NOMO-1 (cell line): ENCODE measurements around the gene FADS6.

ENCODE experiments used
- DNase-seq, 2 experiments: peaks; one replicate each; lab custom pipeline; 2025; ENCODE audit not compliant: unreplicated experiment in 2 of 2; lab: John Stamatoyannopoulos, UW

The FADS6 gene, protein sequence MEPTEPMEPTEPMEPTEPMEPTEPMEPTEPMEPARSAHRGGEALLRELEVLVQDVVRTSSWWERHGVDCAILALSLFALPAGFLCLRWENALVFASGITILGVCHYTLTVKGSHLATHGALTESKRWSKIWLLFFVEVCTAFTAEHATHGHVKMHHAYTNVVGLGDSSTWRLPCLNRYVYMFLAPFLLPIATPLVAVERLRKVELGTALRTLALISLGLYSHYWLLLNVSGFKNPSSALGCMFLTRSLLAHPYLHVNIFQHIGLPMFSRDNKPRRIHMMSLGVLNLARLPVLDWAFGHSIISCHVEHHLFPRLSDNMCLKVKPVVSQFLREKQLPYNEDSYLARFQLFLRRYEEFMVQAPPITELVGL

DNA sequence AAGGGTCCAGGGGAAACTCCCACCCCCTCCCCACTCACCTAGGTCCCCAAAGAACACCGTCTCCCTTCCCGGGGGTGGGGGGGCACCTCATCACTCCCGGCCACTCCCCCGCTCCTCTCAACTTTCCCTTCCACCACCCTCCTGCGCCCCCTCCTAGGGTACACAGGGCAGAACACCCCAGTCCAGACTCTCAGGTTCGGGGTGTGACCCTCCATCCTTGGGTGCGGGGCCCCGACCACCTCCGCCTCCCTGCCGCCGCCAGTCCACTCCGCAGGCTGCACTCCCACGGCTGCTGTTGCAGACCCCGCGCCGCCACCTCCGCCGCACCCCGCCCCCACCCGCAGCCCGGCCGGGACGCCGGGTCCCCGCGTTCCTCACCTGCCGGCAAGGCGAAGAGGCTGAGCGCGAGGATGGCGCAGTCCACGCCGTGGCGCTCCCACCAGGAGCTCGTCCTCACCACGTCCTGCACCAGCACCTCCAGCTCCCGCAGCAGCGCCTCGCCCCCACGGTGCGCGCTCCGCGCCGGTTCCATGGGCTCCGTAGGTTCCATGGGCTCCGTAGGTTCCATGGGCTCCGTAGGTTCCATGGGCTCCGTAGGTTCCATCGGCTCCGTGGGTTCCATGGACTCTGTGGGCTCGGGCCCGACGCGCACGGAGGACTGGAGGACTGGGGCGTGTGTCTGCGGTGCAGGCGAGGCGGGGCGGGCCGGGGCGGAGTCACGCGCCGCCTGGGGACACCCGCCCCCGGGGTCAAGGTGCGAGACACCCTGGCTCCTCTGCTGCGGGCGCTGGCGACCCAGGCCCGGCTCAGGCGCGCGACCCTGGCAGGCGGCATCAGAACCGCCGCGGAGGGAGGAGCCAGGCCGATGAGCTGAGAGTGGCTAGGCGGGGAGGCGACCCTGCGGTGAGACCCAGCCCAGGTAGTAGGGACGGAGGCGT lies at the start of gene FADS6:
Gene FADS6 (minus strand): TSS at position 660 of the 938 bp plus-strand sequence. CDS start 38 bp downstream, at position 622.
- DNase-seq = no peak

DNA sequence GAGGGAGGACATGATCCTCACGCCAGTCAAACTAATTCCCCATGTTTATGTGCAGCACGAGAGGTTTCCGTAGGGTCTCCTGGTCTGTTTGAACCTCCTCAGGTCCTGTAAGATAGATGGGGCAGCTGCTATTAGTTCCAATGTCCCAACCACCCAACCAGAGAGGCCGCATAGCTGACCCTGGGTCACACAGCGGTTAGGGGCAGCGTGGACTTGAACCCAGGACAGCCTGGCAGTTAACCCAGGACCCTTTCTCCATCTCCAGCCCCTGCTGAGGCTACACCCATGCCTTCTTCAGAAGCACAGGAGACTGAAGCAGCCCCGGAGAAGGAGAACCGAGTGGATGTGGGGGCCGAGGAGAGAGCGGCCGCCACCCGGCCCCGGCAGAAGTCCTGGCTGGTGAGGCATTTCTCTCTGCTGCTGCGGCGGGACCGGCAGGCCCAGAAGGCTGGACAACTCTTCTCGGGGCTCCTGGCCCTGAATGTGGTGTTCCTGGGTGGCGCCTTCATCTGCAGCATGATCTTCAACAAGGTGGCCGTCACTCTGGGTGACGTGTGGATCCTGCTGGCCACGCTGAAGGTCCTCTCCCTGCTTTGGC lies 47.8 kb upstream of the FADS6 start:
- DNase-seq = no peak

DNA sequence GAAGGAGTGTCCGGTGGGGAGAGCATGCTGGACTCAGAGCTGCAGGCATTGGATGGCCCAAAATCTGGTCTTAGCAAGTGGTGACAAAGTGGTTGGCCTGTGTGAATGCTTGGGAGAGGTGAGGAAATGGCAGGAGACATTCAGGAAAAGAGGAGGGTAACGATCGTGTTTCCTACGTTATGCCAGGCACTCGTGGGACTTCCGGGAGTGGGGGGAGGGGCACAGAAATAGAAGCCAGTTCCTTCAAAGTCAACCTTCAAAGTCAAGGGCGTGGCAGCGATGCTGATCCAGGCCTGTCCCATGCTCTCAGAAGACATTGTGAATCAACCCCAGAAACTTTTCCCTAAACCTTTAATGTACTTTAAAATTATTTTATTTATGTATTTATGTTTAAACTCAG lies 46.1 kb upstream of the FADS6 start:
- no peak for DNase-seq

DNA sequence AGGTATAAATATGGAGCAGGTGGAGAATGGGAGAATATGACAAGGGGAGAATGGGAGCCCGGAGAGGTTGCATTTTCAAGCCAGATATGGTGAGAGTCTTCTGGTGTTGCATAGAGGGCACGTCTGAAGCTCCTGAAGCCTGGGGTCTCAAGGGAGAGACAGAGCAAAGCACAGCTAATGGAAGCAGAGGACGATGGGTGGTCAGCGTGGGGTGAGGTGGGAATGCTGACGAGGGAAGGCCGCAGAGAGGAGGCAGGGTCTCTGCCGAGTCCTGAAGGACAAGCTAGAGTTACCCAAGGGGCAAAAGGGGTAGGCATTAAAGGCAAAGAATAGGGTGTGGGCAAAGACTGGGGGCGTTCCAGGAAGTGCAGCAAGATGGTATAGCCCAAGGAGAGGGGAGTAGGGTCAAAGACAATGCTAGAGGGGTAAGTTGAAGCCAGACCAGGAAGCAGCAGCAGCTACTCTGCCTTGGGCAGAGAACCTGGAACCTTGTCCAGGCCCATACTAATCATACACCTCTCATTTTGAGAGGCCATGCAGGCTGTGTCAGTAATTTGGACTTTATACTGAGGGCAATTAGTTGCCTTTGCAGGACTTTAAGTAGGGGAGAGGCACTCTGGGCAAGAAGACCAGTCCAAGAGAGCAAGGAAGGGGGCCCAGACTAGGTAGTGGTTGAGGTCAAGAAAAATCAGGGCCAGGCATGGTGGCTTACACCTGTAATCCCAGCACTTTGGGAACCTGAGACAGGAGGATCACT lies 44.9 kb upstream of the FADS6 start:
- no peak for DNase-seq

DNA sequence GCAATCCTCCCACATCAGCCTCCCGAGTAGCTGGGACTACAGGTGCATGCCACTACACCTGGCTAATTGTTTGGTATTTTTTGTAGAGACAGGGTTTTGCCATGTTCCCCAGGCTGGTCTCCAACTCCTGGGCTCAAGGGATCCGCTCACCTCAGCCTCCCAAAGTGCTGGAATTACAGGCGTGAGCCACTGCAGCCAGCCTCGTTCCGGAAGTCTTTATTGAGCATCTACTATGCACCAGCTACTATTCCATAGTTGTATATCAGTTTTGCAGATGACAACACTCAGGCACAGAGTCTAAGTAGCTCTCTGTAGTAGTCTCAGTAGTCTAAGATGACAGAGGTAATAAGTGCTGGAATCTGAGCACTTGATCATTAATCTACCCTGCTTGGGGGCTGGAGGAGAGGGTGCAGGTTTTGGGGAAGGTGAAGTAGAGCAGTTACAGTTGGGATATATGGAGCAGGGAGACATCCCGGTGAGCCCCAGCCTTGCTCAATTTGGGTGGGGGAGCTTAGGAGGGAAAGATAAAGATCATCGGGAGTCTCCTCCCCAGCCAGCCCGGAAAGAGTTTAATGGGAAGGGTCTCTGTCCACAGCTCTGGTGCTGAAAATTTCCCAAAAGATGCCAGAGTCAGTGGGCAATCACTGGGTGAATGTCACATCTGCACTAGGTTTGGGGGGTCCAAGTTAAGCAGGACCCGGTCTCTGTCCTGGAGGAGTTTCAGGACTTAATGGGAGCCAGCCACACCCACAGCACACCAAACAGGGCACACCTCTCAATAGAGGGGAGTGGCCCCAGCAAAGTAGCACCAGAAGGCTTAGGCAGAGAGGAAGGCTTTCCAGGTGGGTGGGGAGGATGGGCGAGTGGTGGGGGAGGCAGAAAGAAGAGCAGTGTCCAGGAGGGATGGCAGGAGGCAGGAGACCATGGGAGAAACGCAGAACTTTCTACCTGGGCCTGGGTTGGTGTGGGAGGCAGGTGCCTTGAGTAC lies 43.9 kb upstream of the FADS6 start:
- no peak for DNase-seq

DNA sequence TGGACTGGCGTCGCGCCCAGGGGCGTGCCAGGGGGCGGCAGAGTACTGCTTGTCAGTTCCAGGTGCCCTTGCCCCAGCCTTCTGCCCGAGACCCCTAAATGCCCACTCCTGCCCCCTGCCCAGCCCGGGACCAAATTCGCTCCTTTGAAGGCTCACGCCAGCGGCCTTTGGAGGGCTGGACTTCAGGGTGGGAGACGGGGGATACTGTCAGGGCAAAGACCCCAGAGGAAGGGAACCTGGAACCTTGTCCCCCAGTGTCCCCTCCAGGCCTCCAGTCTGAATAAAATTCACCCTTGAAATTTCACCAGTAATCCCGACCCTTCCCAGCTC lies 43.0 kb upstream of the FADS6 start:
- DNase-seq = no peak

DNA sequence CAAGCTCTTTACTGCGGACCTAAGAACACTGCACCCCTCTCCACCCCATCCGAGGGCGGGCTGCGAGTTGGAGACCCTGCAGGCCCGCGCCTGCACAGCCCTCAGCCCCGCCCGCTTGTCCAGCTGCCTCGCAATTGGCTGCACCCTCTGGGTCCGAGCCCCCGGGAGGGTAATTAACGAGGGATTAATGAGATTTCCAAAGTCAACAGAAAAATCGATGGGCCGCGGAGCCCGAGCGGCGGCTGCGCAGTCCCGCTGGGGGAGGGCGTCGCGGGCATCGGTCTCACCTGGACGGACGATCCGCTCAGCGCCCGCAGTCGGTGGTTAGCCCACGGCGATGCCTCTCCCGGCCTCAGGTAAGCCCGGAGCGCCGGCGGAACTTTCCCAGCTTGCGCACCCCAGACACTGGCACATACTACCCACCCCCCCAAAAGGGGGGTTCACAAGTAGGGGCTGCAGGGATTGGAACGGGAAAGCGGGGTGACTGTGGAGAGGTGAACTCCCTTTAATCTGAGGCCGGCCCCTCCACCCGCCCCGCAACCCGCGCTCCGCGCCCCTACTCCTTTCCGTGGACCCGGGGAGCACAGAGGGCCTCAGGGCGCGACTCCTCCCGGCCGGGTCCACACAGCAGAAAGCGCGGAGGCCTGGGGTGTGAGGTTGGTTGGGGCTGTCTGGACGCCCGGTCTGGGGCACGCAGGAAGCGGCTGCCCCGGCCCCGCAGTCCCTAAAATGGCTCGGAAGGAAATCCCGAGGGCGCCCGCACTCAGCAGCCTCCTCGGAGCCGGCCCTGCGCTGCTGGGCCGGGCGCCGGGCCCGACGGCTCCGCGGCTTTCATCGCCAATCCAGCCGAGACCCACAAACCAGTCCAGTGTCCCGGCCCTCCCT lies 42.4 kb upstream of the FADS6 start, which contains the start of gene OTOP3:
Gene OTOP3 (plus strand): TSS at position 314 of the 885 bp plus-strand sequence. CDS start 24 bp downstream, at position 338.
- DNase-seq = no peak

DNA sequence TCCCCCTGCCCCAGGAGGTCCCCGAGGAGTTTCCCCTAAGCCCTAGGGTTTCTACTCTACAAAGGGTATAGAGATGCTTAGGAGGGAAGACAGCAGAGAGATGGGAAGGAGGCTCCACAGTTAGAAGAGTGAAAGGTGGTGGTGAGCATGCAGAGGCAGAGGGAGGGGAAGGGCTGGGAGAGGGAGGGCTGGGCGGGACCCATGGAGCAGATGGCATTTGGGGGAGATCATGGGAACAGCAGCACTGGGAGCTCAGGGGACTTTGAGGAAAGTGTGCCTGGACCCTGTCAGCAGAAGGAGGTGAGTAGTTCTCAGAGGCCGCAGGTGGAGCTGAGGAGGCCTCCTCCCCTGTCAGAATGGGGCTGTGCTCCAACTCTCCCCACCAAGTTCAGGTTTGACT lies 41.6 kb upstream of the FADS6 start:
- no peak for DNase-seq

DNA sequence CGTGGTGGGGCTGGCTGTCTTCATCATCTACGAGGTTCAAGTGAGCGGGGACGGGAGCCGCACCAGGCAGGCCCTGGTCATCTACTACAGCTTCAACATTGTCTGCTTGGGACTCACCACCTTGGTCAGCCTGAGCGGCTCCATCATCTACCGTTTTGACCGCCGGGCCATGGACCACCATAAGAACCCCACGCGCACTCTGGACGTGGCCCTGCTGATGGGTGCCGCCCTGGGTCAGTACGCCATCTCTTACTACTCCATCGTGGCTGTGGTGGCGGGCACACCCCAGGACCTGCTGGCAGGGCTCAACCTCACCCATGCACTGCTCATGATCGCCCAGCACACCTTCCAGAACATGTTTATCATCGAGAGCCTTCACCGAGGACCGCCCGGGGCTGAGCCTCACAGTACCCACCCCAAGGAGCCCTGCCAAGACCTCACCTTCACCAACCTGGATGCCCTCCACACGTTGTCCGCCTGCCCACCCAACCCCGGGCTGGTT lies 37.2 kb upstream of the FADS6 start:
- no peak for DNase-seq

DNA sequence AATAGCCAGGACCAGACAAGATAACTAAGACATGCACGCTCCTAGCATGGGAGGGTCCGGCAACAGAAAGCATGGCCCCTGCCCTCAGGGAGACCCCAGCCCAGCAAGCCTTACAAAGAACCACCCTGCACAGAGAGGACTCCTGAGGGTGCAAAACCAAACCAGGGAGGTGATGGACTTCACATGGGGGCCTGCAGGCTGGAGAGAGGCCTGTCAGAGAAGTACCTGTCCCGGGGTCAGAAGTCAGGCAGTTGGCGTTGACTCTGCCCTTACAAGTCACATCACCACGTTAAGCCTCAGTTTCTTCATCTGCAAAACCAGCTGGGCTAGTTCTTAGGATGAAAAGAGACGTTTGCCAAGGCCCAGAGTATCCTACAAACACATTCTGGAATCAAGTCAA lies 35.4 kb upstream of the FADS6 start:
- DNase-seq = no peak

DNA sequence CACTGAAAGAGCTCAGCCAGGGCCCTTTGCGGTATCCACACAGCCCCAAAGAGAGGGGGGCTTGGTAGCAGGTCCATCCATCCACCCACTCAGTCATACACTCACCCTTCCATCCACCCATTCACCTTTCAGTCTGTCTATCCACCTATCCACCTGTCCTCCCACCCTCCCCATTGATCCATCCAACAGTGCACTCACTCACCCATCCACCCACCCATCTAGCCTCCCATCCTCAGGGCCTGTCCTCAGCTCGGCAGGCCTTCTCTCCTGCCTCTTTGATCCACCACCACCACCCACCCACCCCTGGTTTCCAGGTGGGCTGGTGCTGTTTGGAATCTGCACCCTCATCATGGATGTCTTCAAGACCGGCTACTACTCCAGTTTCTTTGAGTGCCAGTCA lies 31.8 kb upstream of the FADS6 start:
- DNase-seq = no peak

DNA sequence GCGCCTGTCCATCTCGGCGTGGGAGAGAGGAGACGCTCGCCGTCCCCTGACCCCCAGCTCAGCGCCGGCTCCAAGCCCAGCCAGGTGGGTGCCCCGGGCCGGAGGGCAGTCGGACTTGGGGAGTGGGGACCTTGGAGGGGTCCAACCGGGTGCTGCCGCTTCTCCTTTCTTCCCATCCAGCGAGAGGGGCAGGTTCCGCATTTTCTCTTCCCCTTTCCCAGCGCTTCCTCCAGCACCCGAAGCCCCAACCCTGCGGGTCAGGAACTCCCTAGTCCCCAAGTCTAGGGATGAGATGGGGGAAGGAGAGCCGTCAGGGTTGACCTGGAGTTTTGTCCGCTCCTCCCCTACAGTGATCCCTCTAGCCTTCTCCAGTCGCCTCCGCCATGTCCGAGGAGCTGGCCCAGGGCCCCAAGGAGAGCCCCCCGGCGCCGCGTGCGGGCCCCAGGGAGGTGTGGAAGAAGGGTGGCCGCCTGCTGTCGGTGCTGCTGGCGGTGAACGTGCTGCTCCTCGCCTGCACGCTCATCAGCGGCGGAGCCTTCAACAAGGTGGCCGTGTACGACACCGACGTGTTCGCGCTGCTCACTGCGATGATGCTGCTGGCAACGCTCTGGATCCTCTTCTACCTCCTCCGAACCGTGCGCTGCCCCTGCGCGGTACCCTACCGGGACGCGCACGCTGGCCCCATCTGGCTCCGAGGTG lies 31.0 kb upstream of the FADS6 start, which contains the start of gene OTOP2:
Gene OTOP2 (plus strand): TSS at position 24 of the 699 bp plus-strand sequence. CDS start 360 bp downstream, at position 384.
- peak; percentile 29 to 34 for DNase-seq

DNA sequence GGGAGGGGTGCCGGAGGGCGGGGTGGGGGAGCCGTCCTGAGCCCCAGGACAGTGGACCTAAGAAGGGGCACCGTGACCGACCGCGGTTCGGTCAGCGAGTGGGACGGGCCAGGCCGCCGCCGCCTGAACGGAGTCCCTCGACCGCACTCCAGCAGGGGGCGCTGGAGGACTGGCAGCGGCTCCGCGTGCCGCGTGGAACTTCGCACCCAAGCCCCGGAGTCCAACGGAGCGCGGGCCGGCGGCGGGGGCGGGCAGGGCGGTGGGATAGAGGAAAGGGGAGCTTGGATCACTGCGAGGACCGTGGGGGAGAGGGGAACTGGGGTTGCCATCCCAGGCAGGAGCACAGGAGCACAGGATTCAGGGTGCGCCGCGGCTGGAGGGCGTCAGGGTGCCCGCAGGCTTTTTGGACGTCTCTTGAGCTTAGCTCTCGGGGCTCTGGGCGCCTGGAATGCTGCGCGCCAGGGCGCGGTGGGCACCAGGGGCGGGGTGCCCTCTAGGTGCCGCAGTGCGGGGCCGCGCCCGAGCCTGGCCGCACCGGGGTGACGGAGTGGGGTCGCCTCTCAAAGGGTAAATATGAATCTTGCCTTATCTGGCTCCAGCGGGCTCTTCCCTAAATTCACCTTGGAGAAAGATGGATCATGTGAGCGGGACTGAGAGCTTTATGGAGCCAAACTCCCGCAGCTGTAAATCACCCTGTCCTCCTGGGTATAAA lies 30.3 kb upstream of the FADS6 start:
- DNase-seq = peak; percentile 34 to 46

DNA sequence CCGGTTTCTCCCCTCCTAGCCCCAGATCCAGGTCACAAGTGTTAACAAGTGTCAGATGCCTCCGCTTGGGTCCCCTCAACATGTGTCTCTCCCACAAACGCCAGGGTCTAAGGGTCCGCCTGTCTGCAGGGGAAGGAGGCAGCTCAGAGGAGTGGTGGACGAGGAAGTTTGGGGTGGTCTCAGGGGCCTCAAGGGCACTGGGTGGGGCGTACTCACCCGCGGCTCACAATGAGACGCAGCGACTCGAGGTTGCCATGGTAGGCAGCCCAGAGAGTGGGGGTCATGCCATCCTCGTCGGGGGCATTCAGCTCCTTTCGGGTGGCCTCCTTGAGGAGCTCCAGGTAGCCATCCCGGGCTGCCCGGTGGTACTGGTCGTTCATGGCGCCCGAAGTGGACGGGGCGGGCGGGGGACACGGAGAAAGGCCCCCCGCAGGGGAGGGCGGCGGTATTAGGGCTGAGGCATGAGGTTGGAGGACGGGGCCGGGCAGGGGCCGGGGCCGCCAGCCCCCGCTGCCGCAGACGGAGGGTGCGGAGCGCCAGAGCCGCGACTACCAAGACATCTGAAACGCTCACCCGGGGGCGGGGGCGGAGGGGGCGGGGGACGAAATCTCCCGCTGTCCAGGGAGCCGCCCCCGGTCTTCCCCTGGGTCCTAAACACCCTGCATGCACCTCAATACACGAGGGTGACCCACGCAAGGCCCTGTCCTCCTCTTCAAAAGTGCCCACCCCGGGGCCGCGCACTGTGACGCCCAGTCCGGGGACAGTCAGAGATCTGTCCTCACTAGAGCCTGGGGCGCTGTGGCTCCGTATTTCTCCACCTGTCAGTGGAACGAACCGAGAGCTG lies 29.5 kb upstream of the FADS6 start, which contains the start of gene USH1G:
Gene USH1G (minus strand): TSS at position 562 of the 844 bp plus-strand sequence. CDS start 182 bp downstream, at position 380.
- DNase-seq = no peak

DNA sequence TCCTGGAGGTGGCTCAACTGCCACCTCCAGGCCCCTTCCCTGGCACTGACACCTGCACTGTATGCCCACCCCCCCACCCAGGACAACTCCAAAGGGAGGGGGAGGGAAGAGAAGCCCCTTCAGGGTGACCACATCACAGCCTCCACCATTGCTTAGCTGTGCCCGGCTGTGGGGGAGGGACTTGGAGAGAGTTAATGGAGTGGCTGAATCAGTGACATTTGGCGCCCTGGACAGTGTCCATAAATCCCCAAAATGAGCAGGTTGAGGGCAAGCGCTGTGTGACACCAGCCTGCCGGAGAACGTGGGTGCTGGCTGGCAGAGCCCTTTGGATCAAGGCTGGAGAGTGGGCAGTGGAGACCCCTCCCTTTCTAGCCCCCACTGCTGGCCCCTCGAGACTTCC lies 28.7 kb upstream of the FADS6 start:
- no peak for DNase-seq

DNA sequence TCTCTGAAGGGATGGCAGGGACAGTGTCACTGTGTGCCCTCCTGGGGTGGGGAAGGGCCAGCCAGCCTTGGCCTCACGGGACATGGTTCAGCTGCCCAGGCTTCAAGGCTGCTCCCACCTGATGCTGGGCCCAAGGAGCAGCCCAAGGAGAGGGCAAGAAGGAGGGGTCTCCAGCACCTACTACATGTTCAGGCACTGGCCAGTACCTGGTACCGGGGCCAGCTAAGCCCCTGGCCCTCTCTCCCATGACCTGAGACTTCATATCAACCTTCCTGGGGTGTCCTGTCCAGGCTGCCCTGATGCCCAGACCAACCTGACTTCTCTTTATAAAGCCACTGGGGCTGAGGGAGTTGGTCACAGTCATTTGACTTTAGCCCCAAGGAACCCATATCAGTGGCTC lies 28.3 kb upstream of the FADS6 start:
- DNase-seq = no peak
